Fibroblast of mammary gland (primary cell): ENCODE measurements around the gene TRIM24.

ENCODE experiments used
- DNase-seq: peaks from one replicate; pipeline ENCODE4 v3.0.0-alpha.2; 2010; ENCODE audit warnings: low read depth
- H3K4me3 ChIP-seq: 2 replicates; pipeline ENCODE4 v1.5.1; 2011; ENCODE audit warnings: low read depth, mild to moderate bottlenecking, low read length, moderate library complexity; ENCODE audit not compliant: control insufficient read depth
- TF ChIP-seq, protein P1 (sequence below): conservative IDR thresholded peaks from 2 replicates; pipeline ENCODE4 v1.5.1; 2011; ENCODE audit warnings: low read depth, low read length, inconsistent platforms; ENCODE audit not compliant: control insufficient read depth, insufficient read depth

Gene TRIM24

DNA sequence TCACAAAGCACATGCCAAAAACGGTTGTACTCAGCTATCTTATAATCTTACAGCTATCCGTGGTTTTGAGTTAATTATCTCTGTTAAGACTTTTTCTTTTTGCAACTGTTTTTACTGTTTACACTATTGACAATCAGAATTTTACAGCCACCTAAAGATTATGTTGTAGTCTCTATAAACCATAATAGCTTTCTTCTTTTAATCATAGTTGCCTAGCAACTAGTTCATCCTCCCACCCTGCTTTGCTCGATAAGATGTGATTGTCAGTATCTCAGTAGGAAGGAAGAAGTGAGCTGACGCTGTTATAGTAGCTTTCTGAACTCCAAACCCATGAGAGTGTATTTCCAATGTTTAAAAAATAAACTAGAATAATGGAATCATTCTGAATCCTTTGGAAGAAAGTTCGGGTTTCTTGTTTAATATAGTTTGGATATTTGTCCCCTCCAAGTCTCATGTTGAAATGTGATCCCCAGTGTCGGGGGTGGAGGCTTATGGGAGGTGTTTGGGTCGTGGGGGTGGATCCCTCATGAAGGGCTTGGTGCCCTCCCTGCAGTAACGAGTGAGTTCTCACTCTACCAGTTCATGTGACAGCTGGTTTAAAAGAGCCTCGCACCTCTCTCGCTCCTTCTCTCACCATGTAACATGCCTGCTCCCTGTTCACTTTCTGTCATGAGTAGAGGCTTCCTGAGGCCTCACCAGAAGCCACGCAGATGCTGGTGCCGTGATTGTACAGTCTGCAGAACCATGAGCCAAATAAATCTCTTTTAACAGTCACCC, 173.0 kb downstream of the TRIM24 start:
- TF ChIP-seq, protein P1, sequence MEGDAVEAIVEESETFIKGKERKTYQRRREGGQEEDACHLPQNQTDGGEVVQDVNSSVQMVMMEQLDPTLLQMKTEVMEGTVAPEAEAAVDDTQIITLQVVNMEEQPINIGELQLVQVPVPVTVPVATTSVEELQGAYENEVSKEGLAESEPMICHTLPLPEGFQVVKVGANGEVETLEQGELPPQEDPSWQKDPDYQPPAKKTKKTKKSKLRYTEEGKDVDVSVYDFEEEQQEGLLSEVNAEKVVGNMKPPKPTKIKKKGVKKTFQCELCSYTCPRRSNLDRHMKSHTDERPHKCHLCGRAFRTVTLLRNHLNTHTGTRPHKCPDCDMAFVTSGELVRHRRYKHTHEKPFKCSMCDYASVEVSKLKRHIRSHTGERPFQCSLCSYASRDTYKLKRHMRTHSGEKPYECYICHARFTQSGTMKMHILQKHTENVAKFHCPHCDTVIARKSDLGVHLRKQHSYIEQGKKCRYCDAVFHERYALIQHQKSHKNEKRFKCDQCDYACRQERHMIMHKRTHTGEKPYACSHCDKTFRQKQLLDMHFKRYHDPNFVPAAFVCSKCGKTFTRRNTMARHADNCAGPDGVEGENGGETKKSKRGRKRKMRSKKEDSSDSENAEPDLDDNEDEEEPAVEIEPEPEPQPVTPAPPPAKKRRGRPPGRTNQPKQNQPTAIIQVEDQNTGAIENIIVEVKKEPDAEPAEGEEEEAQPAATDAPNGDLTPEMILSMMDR = no peak
- H3K4me3 ChIP-seq = no peak overlapping the region
- no peak for DNase-seq
